ENCODE data around the gene SLC7A6.

Gene SLC7A6

DNA sequence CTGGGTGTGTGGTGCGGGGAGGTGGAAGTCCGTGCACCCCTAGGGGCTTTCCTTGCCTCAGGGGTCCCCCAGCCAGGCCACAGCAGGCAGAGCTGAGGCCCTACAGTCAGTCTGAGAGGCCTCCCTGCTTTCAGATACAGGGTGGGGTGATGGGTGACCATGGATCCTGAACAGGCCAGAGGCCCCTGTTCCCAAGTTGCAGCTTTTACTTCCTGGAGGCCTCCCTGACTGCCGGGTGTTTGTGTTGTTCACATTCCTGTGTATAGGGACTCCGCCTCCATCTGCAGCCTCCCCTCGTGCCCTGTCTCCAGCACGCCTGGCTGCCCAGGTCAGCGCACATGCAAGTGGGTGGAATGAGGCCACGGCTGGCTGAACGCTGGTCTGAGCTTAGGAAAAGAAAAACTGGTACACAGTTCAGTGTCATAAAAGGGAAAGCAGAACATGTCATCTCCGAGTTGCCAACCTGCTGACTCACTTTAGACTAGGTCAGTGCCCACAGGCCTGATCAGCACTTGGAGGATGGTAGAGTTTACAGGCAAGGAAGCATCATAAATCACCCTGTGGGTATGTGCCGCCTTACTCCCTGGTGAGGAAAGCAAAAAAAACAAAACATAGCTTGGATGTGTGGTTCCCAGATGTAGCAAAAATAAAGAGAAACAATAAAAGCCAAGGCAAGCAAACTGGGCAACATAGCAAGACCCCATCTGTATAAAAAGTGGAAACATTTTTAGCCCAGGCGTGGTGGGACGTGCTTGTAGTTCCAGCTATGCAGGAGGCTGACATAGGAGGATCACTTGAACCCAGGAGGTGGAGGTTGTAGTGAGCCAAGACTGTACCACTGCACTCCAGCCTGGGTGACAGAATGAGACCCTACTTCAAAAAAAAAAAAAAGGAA lies 6.2 kb upstream of the SLC7A6 start:
- no peak overlapping the region for H3K27ac Mint-ChIP-seq
- H3K36me3 Mint-ChIP-seq (ENCODE audit: low read depth) = peaks cover 6% of the 10 kb centered on the region
- H3K4me1 Mint-ChIP-seq (ENCODE audit: low read depth) = peaks cover 12% of the 10 kb centered on the region
- H3K9me3 Mint-ChIP-seq = no peaks in the 10 kb centered on the region
- no peak overlapping the region for H3K4me3 Mint-ChIP-seq
- no peaks in the 10 kb centered on the region for H3K27me3 Mint-ChIP-seq (ENCODE audit: low read depth)

DNA sequence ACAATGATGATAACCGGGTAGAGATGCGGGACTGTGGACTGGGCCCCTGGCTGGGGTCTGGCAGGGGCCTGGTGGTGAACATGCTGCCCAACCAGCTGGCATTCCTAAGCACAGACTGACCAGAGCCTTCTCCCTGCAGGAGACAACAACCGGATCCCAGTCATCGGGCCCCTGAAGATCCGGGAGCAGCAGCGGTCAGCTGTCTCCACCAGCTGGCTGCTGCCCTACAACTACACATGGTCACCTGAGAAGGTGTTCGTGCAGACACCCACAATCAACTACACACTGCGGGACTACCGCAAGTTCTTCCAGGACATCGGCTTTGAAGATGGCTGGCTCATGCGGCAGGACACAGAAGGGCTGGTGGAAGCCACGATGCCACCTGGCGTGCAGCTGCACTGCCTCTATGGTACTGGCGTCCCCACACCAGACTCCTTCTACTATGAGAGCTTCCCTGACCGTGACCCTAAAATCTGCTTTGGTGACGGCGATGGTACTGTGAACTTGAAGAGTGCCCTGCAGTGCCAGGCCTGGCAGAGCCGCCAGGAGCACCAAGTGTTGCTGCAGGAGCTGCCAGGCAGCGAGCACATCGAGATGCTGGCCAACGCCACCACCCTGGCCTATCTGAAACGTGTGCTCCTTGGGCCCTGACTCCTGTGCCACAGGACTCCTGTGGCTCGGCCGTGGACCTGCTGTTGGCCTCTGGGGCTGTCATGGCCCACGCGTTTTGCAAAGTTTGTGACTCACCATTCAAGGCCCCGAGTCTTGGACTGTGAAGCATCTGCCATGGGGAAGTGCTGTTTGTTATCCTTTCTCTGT lies 5.1 kb upstream of the SLC7A6 start:
- H3K36me3 Mint-ChIP-seq (ENCODE audit: low read depth) = peaks cover 4% of the 10 kb centered on the region
- no peaks in the 10 kb centered on the region for H3K9me3 Mint-ChIP-seq
- no peaks in the 10 kb centered on the region for H3K27me3 Mint-ChIP-seq (ENCODE audit: low read depth)
- no peak overlapping the region for H3K27ac Mint-ChIP-seq
- H3K4me1 Mint-ChIP-seq (ENCODE audit: low read depth) = peaks cover 21% of the 10 kb centered on the region
- no peak overlapping the region for H3K4me3 Mint-ChIP-seq

DNA sequence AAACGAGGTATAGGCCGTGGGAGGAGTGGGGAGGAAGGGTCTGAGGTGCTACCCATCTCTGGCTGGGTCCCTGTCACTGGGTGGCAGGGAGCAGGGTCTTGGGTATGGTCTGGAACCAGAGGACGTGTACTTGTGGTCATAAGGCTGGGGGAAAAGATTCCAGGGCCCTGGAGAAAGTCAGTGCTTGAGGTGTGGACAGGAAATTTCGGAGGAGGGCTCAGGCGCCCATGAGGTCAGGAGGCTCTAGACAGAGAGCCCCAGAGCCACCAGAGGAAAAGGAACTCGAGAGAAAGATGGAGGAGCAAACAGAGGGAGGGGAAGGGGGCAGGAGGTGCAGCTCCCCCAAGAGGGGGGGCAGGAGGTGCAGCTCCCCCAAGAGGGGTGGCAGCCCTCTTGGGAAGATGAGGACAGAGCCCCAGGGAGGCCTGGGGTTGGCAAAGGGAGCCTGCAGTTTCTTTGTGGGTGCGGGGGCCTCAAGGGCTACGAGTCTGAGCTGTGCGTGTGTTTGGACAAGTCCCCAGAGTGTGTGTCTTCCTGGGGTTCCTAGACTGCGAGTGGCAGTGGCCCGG lies 683 bp upstream of the SLC7A6 start:
- Mint-ChIP-seq H3K27ac (peak overlapping the region; percentile 97), H3K4me3 (peak overlapping the region; percentile 91), H3K27me3 (ENCODE audit: low read depth) (no peaks in the 10 kb centered on the region), H3K9me3 (no peaks in the 10 kb centered on the region), H3K4me1 (ENCODE audit: low read depth) (peaks cover 34% of the 10 kb centered on the region), H3K36me3 (ENCODE audit: low read depth) (peaks cover 19% of the 10 kb centered on the region)

DNA sequence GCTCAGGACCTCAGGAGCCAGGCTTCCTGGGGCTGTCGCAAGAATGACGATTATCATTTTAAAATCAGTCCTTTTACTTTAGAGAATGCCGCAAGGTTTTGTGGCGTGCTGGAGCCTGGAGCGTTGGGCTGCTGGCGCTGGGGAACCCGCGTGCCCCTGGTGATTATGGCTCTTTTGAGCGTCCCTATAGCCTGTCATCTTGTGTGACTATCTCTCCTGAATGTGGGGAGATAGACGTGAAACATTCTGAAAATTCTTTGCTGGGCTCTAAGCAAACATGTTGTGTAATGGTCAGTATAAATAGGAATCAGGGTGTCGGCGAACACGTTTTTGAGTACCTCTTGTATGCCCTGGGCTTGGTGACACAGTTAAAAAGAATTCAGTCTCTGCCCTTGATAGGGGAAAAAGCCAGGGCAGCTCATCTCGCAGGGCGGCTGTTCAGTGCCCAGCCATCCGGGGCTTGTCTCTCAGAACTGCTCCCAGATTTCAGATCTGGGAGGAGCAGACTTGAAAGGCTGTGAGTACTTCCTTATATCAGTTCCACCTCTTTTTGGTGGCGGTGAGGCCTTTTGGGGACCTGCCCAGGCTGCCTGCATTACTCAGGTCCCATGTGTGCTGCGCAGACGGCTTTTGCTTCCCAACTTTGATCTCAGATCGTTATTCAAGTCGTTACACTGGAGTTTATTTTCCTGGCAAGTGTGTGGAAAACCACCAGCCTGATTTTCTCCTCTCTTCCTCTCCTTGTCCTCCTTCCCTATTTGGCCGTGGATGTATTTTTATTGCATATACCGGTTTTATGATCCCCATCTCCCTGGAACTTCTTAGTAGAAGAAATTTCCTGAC lies 973 bp downstream of the SLC7A6 start:
- H3K27me3 Mint-ChIP-seq (ENCODE audit: low read depth) = no peaks in the 10 kb centered on the region
- peaks cover 24% of the 10 kb centered on the region for H3K36me3 Mint-ChIP-seq (ENCODE audit: low read depth)
- no peaks in the 10 kb centered on the region for H3K9me3 Mint-ChIP-seq
- H3K27ac Mint-ChIP-seq = peak overlapping the region; percentile 97
- peak overlapping the region; percentile 95 for H3K4me3 Mint-ChIP-seq
- peaks cover 48% of the 10 kb centered on the region for H3K4me1 Mint-ChIP-seq (ENCODE audit: low read depth)

DNA sequence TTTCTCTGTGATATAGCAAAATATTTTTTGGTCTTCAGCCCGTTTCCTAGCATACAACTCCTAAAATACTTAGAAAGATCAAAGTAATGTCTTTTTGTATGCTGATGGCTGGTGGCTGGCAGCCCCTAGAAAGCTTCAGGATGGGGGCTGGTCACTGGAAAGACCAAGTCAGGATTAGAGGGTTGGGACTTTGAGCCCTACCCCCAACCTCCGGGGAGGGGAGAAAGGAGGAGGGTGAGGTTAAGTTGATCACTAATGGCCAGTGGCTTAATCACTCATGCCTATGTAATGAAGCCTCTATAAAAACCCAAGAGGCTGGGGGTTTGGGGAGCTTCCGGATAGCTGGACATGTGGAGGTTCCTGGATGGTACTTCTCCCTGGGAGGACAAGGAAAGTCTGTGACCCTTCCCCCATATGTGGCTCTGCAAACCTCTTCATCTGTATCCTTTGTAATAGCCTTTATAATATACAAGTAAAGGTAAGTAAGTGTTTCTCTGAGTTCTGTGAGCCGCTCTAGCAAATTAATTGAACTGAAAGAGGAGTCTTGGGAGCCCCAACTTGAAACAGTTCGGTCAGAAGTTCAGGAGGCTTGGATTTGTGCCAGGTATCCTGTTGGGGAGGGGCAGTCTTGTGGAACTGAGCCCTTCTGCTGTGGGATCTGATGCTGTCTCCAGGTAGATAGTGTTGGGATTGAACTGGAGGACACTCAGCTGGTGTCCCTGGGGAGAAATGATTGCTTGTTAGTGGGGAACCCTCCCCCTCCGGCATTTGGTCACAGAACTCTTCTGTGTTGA lies 3.5 kb downstream of the SLC7A6 start:
- Mint-ChIP-seq H3K9me3 (no peaks in the 10 kb centered on the region), H3K27ac (peak overlapping the region; percentile 64), H3K4me3 (peak overlapping the region; percentile 24), H3K4me1 (ENCODE audit: low read depth) (peaks cover 58% of the 10 kb centered on the region), H3K36me3 (ENCODE audit: low read depth) (peaks cover 32% of the 10 kb centered on the region), H3K27me3 (ENCODE audit: low read depth) (no peaks in the 10 kb centered on the region)

DNA sequence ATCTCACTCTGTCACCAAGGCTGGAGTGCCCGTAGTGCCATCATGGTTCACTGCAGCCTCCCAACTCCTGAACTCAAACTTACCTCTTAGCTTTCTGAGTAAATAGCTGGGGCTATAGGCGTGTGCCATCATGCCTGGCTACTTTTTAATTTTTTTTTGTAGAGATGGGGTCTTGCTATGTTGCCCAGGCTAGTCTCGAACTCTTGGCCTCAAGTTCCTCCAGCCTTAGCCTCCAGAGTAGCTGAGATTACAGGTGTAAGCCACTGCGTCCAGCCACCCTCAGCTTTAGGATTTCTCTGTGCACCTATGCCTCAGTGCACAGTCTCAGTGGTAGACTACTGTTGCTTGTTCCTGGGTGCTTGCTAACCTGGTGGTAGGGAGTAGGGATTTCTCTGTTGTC lies 5.5 kb downstream of the SLC7A6 start:
- H3K4me3 Mint-ChIP-seq = no peak overlapping the region
- peaks cover 68% of the 10 kb centered on the region for H3K4me1 Mint-ChIP-seq (ENCODE audit: low read depth)
- H3K27ac Mint-ChIP-seq = peak overlapping the region; percentile 75
- H3K9me3 Mint-ChIP-seq = no peaks in the 10 kb centered on the region
- H3K36me3 Mint-ChIP-seq (ENCODE audit: low read depth) = peaks cover 48% of the 10 kb centered on the region
- no peaks in the 10 kb centered on the region for H3K27me3 Mint-ChIP-seq (ENCODE audit: low read depth)

DNA sequence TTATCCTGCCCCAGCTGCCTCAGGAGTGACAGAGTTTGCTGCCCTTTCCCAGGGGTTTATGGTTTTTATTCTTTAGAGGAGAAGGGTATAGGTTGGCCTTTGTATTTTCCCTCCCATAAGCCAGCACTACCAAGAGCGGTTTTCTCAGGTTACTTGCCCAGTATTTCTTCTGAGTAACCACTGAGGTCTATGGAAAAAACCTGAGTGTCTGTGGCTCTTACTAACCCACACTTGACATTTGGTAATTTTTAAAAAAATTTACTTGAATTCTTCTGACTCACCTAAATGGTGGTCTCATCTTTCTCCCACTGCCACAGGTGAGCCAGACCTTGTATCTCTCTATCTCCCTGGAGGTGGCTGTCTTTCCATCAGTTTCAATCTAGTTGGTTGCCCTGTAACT lies 6.0 kb downstream of the SLC7A6 start:
- Mint-ChIP-seq H3K9me3 (no peaks in the 10 kb centered on the region), H3K27me3 (ENCODE audit: low read depth) (no peaks in the 10 kb centered on the region), H3K4me3 (no peak overlapping the region), H3K4me1 (ENCODE audit: low read depth) (peaks cover 70% of the 10 kb centered on the region), H3K36me3 (ENCODE audit: low read depth) (peaks cover 45% of the 10 kb centered on the region), H3K27ac (peak overlapping the region; percentile 57)

DNA sequence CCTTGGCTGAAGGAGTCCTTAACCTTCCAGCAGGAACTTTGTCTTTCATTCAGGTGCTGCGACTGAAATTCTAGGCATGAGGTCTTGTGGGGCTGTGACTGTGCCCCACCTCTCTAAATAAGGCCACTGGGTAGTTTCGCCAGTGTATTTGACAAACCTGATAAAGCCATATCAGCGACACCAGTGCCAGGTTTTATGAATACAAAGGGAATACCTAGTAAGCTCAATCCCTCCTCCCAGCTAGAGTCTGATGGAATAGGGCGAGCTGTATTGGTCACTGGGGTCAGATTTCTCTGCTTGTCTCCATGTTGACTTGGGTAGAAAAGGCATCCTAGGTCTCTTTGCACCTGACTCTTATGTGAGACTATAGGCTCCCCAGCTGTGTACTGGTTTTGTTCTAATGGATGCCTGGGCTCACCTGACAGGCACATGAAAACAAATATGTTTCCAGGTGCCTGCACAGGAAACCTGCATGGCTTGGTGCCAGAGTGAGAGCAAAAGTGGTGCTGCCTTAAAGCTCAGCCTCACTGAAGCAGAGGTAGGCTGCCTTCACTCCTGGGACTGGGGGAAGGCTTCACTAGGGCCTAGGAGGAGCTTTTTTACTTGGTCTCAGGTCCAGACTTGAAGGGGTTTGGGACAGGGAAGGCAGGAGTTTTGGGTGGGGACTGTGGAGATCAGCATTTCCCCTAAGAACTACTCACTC lies 8.3 kb downstream of the SLC7A6 start:
- Mint-ChIP-seq H3K27me3 (ENCODE audit: low read depth) (no peaks in the 10 kb centered on the region), H3K4me1 (ENCODE audit: low read depth) (peaks cover 71% of the 10 kb centered on the region), H3K27ac (peak overlapping the region; percentile 90), H3K4me3 (peak overlapping the region; percentile 74), H3K36me3 (ENCODE audit: low read depth) (peaks cover 51% of the 10 kb centered on the region), H3K9me3 (no peaks in the 10 kb centered on the region)

DNA sequence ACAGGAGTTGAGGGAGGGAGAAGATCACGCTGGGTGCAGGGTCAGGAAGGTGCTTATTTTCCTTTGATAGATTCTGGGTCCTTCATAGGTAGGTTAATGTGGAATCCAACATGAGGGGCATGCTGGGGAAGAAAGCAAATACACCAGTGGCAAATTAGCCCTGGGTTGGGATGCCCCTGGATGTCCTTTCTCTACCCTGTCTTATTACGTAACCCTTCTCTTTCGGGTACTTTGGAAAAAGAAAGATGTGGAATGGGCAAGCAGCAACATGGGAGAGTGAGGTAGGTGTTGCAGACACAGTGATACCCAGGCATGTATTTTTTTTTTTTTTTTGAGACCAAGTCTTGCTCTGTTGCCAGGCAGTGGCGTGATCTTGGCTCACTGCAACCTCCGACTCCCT lies 9.1 kb downstream of the SLC7A6 start:
- Mint-ChIP-seq H3K36me3 (ENCODE audit: low read depth) (peaks cover 45% of the 10 kb centered on the region), H3K4me3 (peak overlapping the region; percentile 74), H3K27ac (peak overlapping the region; percentile 90), H3K4me1 (ENCODE audit: low read depth) (peaks cover 66% of the 10 kb centered on the region), H3K9me3 (no peaks in the 10 kb centered on the region), H3K27me3 (ENCODE audit: low read depth) (no peaks in the 10 kb centered on the region)

DNA sequence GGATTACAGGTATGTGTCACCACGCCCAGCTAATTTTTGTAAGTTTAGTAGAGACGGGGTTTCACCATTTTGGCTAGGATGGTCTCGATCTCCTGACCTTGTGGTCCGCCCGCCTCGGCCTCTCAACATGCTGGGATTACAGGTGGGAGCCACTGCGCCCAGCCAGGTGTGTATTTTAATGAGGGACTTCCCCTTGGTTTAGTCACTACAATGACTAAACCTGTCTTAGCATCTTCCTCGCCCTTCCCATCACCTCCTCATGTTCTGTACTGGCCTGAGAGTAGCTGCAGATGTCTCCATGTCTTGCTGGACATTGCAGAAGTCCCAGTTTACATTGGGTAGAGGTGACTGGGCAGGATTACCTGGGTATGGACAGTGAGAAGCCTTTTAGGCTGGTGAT lies 9.6 kb downstream of the SLC7A6 start:
- Mint-ChIP-seq H3K4me1 (ENCODE audit: low read depth) (peaks cover 66% of the 10 kb centered on the region), H3K27ac (peak overlapping the region; percentile 80), H3K4me3 (peak overlapping the region; percentile 48), H3K36me3 (ENCODE audit: low read depth) (peaks cover 45% of the 10 kb centered on the region), H3K9me3 (no peaks in the 10 kb centered on the region), H3K27me3 (ENCODE audit: low read depth) (no peaks in the 10 kb centered on the region)

DNA sequence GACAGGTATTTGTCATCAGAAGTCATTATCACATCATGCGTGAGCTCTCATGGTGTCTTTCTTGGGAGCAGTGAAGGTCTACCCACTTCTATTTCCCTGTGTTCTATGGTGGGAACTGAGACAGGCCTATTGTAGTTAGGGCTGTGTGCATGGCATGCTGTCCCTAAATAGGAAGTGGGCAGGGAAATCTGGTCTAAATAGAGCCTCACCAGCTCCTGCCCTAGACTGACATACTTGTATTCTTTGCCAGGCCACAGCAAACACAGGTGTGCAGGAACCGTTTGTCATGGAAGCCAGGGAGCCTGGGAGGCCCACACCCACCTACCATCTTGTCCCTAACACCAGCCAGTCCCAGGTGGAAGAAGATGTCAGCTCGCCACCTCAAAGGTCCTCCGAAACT lies 10.1 kb downstream of the SLC7A6 start:
- Mint-ChIP-seq H3K27ac (peak overlapping the region; percentile 80), H3K4me1 (ENCODE audit: low read depth) (peaks cover 63% of the 10 kb centered on the region), H3K27me3 (ENCODE audit: low read depth) (no peaks in the 10 kb centered on the region), H3K36me3 (ENCODE audit: low read depth) (peaks cover 42% of the 10 kb centered on the region), H3K9me3 (no peaks in the 10 kb centered on the region), H3K4me3 (peak overlapping the region; percentile 48)

DNA sequence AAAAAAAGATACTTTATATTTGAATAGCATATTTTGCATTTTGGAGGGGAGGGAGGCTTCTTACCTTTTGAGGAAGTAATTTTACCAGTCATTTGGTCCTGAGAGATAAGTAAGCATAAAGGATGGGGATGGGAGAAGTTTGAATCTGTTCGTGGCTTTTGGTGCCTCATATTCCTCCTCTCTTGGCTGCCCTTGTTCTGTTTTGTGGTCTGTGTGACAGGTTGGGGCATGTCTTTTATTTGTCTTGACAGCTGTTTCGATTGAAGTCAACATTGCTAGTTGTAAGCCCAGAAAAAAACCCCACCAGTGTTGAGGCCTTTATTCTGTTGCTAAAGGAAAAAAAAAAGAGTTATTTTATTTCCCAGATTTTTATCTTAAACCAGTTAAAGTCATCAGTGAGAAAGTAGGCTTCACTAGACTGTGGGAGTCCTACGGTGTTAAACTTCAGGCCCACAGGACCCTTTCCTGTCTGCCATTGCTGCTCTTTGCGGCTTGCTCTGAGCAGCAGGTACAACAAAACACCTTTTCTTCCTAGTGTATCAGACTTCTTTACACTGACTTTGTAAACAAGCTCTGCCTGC lies 11.4 kb downstream of the SLC7A6 start:
- no peaks in the 10 kb centered on the region for H3K9me3 Mint-ChIP-seq
- peak overlapping the region; percentile 69 for H3K4me3 Mint-ChIP-seq
- H3K4me1 Mint-ChIP-seq (ENCODE audit: low read depth) = peaks cover 58% of the 10 kb centered on the region
- H3K36me3 Mint-ChIP-seq (ENCODE audit: low read depth) = peaks cover 49% of the 10 kb centered on the region
- H3K27ac Mint-ChIP-seq = peak overlapping the region; percentile 91
- no peaks in the 10 kb centered on the region for H3K27me3 Mint-ChIP-seq (ENCODE audit: low read depth)

DNA sequence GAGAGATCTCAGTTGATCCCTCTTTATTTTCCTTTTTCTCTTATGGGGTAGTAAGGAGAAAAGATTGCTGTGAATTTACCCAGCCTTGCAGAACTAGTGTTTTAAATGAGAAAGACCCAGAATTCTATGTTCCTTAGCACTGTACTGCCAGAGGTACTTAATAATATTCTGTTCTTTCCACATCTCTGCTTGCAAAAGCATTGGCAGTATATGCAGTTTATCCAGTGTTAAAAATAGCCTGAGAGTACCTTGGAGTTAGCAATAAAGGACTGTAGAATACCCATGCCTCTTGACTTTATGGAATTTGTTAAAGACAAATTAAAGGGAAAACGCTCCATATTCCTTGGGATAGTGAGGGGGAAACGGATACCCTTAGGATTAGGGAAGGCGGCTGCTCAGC lies 11.9 kb downstream of the SLC7A6 start:
- H3K27me3 Mint-ChIP-seq (ENCODE audit: low read depth) = no peaks in the 10 kb centered on the region
- no peaks in the 10 kb centered on the region for H3K9me3 Mint-ChIP-seq
- peaks cover 49% of the 10 kb centered on the region for H3K36me3 Mint-ChIP-seq (ENCODE audit: low read depth)
- H3K27ac Mint-ChIP-seq = peak overlapping the region; percentile 91
- H3K4me3 Mint-ChIP-seq = peak overlapping the region; percentile 69
- peaks cover 57% of the 10 kb centered on the region for H3K4me1 Mint-ChIP-seq (ENCODE audit: low read depth)
